Omental fat pad (tissue), 4 donors: ENCODE measurements around the gene SH3BP4. TPM values are rescaled to one million over a fixed set of nuclear protein-coding genes. Genes with fewer than 3 reads are reported as not detected.
"Not testable (repeated sequence)": the region's sequence is repeated elsewhere in the genome, so short reads cannot be mapped to it uniquely, and the experiment has no call there.

Experiments used
- ATAC-seq: fragments of 150-250 bp; one replicate; pipeline ENCODE4 v1.9.1; 2016; ENCODE audit warnings: mild to moderate bottlenecking, moderate library complexity; ENCODE audit not compliant: low FRiP score
- DNase-seq: peaks from one replicate; pipeline ENCODE4 v3.0.0-alpha.2; 2019; ENCODE audit warnings: low spot score
- CTCF ChIP-seq, 3 donors: fragments of 450-650 bp; IDR thresholded peaks; one replicate each; pipeline ENCODE4 v1.5.1; 2016 to 2017; ENCODE audit warnings: antibody characterized with exemption in 3 of 3, mild to moderate bottlenecking in 3 of 3, moderate library complexity in 2 of 3
- total RNA-seq, 4 donors: library from RNA; depleted of rRNA; stranded (reverse); fragments of >200 nt; gene quantifications; one replicate each; pipeline ENCODE4 v1.1.0, GENCODE V29; 2016

Gene SH3BP4
- total RNA-seq, 4 donors from 2014 or later, result 32.5 to 66.9 (median 44.2) TPM

GRCh38 chr2:235056768-235057167 is 105.0 kb downstream of the SH3BP4 start:
- no peak for TF ChIP-seq CTCF (IDR thresholded peaks at IDR 0.05)
- ATAC-seq, result no peak

GRCh38 chr2:235057616-235058015 is 105.8 kb downstream of the SH3BP4 start:
- not testable (repeated sequence) for ATAC-seq

More at GRCh38 chr2:235056768-235057167, 105.0 kb downstream of the SH3BP4 start:
- no peak for DNase-seq

GRCh38 chr2:235059161-235059560 is 107.3 kb downstream of the SH3BP4 start:
- no peak for ATAC-seq
- DNase-seq, result no peak
- TF ChIP-seq CTCF (IDR thresholded peaks at IDR 0.05), result no peak

More at GRCh38 chr2:235057616-235058015, 105.8 kb downstream of the SH3BP4 start:
- DNase-seq, result not testable (repeated sequence)

GRCh38 chr2:235061656-235062055 is 109.8 kb downstream of the SH3BP4 start:
- DNase-seq (no peak), ATAC-seq (no peak)
- TF ChIP-seq CTCF (IDR thresholded peaks at IDR 0.05), result no peak

- no peak for TF ChIP-seq CTCF (IDR thresholded peaks at IDR 0.05)
- ATAC-seq (no peak), DNase-seq (no peak)
Observed at GRCh38 chr2:235063471-235063961, 111.7 kb downstream of the SH3BP4 start.

- no peak for TF ChIP-seq CTCF (IDR thresholded peaks at IDR 0.05)
- DNase-seq, result no peak
Observed at GRCh38 chr2:235064976-235065375, 113.2 kb downstream of the SH3BP4 start.

GRCh38 chr2:235066490-235066889 is 114.7 kb downstream of the SH3BP4 start:
- ATAC-seq, result no peak
- TF ChIP-seq CTCF (IDR thresholded peaks at IDR 0.05), result no peak
- DNase-seq, result no peak

More at GRCh38 chr2:235064976-235065375, 113.2 kb downstream of the SH3BP4 start:
- ATAC-seq, result no peak
